ENCODE data around the gene LGALS4. TPM values are rescaled to one million over a fixed set of nuclear protein-coding genes. Genes with fewer than 3 reads are reported as not detected.
"Not testable (repeated sequence)": the region's sequence is repeated elsewhere in the genome, so short reads cannot be mapped to it uniquely, and the experiment has no call there.

Gene LGALS4
- total RNA-seq, 1 donor from 2014 or later, result 1.1 TPM

DNA sequence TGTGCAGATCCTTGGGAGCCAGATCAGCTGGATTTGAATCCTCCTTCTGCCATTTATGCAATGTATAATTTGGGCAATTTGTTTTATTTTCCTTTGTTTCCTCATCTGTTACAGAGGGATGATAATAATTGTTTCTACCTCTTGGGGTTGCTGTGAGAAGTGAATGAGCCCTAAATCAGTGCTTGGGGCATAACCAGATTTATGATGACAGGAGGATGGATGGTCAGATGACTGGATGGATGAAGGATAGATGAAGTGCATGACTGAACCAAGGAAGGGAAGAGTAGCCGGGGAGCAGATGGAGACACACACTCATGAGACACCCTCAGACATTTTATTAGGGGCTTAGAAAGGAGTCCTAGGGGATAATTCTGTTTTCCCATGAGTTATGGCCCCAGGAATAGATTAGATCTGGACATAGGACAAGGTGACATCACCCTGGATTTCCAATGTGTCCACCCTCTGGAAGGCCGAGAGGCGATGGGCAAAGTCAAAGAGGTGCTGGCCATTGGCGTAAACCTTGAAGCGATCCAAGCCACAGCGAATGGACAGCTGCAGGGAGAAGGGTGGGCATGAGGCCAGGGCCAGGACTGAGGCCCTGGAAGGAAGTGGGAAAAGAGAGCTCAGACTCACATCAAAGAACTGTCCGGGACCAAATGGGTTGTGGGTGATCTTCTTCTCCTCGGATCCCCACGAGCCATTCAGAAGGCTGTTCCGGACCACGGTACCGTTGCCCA lies 11.2 kb downstream of the LGALS4 start:
- H3K4me3 ChIP-seq (ENCODE audit: low read depth, low read length), result no peak overlapping the region
- no peaks in the 10 kb centered on the region for H3K36me3 ChIP-seq (ENCODE audit: control insufficient read depth, insufficient read depth, low read length)
- no peak for FAIRE-seq
- H3K27me3 ChIP-seq (ENCODE audit: control insufficient read depth, insufficient read depth, low read length), result no peaks in the 10 kb centered on the region
- DNase-seq (ENCODE audit: low read depth), result no peak
- no peak for TF ChIP-seq CTCF (IDR thresholded peaks at IDR 0.05; ENCODE audit: insufficient read depth, low read length, severe bottlenecking)

DNA sequence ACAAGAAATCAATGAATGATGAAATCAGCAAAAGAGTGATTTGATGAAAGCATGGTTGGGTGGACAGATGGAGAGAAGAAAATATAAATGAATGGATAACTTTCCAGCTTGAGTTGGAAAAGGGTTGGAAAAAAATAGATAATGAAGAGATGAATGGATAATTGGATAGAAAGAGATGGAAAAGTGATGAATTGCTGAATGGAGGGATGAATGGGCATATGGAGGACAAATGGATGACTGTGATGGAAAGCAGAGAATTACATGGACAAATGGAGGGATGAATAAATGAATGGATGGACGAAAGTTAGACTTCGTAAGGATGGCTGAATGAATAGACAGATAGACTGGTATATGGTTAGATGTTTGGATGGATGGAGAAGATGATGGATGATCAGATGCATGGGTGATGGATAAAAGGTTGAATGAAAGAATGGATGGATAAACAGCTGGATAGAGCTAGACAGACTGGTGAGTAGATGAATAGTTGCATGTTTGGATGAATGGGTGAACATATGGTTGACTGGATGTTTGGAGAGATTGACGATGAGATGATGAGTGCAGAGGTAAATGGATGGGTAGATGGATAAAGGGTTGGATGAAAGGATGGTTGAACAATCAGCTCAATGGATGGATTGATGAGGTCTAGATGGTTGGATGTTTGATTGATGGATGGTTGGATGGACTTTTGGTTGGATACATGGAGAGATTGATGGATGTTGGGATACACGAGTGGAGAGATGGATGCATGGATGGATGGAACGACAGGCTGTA lies 12.0 kb downstream of the LGALS4 start:
- FAIRE-seq (no peak), DNase-seq (ENCODE audit: low read depth) (no peak)
- no peak overlapping the region for H3K4me3 ChIP-seq (ENCODE audit: low read depth, low read length)
- H3K27me3 ChIP-seq (ENCODE audit: control insufficient read depth, insufficient read depth, low read length), result no peaks in the 10 kb centered on the region
- TF ChIP-seq CTCF (IDR thresholded peaks at IDR 0.05; ENCODE audit: insufficient read depth, low read length, severe bottlenecking), result no peak
- H3K36me3 ChIP-seq (ENCODE audit: control insufficient read depth, insufficient read depth, low read length), result no peaks in the 10 kb centered on the region

DNA sequence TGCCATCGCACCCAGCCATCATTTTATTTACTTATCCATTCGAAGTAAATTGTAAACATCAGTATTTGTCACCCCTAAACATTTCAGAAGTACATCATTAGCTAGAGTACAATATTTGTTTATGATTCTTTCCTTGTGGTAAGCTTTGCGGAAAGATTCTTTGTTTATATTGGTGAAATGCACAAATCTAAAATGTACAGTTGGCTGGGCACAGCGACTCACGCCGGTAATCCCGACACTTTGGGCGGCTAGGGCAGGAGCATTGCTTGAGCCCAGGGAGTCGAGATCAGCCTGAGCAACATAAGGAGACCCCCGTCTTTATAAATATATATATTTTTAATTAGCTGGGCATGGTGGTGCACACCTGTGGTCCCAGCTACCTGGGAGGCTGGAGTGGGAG lies 13.6 kb downstream of the LGALS4 start:
- FAIRE-seq, result no peak
- no peaks in the 10 kb centered on the region for H3K27me3 ChIP-seq (ENCODE audit: control insufficient read depth, insufficient read depth, low read length)
- TF ChIP-seq CTCF (IDR thresholded peaks at IDR 0.05; ENCODE audit: insufficient read depth, low read length, severe bottlenecking), result no peak
- no peak for DNase-seq (ENCODE audit: low read depth)
- no peak overlapping the region for H3K4me3 ChIP-seq (ENCODE audit: low read depth, low read length)
- no peaks in the 10 kb centered on the region for H3K36me3 ChIP-seq (ENCODE audit: control insufficient read depth, insufficient read depth, low read length)

- not testable (repeated sequence) for H3K36me3 ChIP-seq (ENCODE audit: control insufficient read depth, insufficient read depth, low read length); H3K27me3 ChIP-seq (ENCODE audit: control insufficient read depth, insufficient read depth, low read length); DNase-seq (ENCODE audit: low read depth); FAIRE-seq; H3K4me3 ChIP-seq (ENCODE audit: low read depth, low read length)
These were observed 15.0 kb downstream of the LGALS4 start for GRCh38 chr19:38797781-38798180.

- no peaks in the 10 kb centered on the region for H3K27me3 ChIP-seq (ENCODE audit: control insufficient read depth, insufficient read depth, low read length)
- DNase-seq (ENCODE audit: low read depth) (no peak), FAIRE-seq (no peak)
- no peak for TF ChIP-seq CTCF (IDR thresholded peaks at IDR 0.05; ENCODE audit: insufficient read depth, low read length, severe bottlenecking)
- H3K4me3 ChIP-seq (ENCODE audit: low read depth, low read length), result no peak overlapping the region
- H3K36me3 ChIP-seq (ENCODE audit: control insufficient read depth, insufficient read depth, low read length), result no peaks in the 10 kb centered on the region
These were observed 16.6 kb downstream of the LGALS4 start for GRCh38 chr19:38796154-38796553.

DNA sequence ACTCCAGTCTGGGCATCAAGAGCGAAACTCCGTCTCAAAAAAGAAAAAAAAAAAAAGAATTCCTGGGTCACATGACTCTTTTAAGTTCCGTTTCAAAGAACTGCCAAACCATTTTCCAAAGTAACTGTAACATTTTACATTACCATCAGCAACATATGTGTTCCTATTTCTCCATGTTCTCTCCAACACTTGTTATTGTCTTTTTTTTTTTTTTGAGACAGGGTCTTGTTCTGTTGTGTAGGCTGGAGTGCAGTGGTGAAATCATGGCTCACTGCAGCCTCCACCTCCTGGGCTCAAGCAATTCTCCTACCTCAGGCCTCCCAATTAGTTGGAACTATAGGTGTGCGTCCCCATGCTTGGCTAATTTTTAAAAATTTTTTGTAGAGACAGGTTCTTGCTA lies 17.2 kb downstream of the LGALS4 start:
- no peak for FAIRE-seq
- Histone ChIP-seq H3K4me3 (ENCODE audit: low read depth, low read length) (no peak overlapping the region), H3K27me3 (ENCODE audit: control insufficient read depth, insufficient read depth, low read length) (no peaks in the 10 kb centered on the region), H3K36me3 (ENCODE audit: control insufficient read depth, insufficient read depth, low read length) (no peaks in the 10 kb centered on the region)
- no peak for DNase-seq (ENCODE audit: low read depth)
- no peak for TF ChIP-seq CTCF (IDR thresholded peaks at IDR 0.05; ENCODE audit: insufficient read depth, low read length, severe bottlenecking)
